ENCODE measurements around the gene SAP25.

DNA sequence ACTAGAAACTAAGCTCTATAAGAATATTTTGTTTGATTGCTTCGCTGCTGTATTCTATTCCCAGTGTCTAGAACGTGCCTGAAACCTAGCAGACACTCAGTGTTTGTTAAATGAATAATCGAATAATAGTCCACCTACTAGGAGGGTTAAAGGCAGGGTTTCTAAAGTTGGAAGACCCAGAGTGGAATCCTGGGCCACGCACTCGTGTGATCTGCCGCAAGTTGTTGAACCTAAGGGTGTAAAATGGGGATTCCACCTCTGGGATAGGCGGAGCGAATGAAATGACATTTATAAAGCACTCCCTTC, 35.4 kb downstream of the SAP25 start:
- TF ChIP-seq, protein P1, sequence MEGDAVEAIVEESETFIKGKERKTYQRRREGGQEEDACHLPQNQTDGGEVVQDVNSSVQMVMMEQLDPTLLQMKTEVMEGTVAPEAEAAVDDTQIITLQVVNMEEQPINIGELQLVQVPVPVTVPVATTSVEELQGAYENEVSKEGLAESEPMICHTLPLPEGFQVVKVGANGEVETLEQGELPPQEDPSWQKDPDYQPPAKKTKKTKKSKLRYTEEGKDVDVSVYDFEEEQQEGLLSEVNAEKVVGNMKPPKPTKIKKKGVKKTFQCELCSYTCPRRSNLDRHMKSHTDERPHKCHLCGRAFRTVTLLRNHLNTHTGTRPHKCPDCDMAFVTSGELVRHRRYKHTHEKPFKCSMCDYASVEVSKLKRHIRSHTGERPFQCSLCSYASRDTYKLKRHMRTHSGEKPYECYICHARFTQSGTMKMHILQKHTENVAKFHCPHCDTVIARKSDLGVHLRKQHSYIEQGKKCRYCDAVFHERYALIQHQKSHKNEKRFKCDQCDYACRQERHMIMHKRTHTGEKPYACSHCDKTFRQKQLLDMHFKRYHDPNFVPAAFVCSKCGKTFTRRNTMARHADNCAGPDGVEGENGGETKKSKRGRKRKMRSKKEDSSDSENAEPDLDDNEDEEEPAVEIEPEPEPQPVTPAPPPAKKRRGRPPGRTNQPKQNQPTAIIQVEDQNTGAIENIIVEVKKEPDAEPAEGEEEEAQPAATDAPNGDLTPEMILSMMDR (IDR thresholded peaks at IDR 0.05), result no peak
- no peak for TF ChIP-seq POLR2A (IDR thresholded peaks at IDR 0.05)

Data from prostate gland (tissue), 2 donors.